Activated T-cell treated with anti-CD3 and anti-CD28 coated beads for 1 hour (primary cell): ENCODE data around the gene CDHR1.
A peak's percentile ranks its signal among the peaks of the same experiment; 100 is the strongest.
"Not testable (repeated sequence)": the region's sequence is repeated elsewhere in the genome, so short reads cannot be mapped to it uniquely, and the experiment has no call there.

ENCODE experiments used
- DNase-seq: peaks from one replicate; pipeline ENCODE4 v3.0.0-alpha.2; 2020; ENCODE audit warnings: low read depth

Gene CDHR1

DNA sequence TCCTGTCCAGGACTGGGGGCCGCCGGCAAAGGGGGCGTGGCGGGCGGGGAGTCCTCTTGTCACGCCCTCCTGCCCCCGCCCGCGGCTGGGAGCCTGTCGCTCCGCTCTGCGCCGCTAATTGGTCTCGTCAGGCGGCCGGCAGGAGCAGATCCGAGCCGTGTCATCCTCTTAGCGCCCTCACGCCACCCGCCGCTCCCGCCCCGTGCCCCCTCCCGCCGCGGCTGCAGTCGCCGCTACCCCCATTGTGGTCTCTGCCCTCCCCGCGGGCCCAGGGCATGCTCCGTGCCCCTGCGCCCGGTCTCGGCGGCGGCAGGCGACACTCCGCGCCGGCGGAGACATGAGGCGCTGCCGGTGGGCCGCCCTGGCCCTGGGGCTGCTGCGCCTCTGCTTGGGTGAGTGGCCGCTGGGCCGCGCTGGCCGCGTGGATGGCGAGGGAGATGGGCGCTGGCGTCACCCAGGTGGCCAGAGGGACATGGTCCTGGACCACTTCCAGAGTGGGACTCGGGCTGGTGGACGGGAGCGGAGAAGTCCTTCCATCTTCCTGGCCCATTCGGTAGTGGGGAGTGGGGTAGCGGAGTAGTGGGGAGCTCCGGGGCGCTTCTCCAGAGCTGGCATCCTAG lies at the start of gene CDHR1:
Gene CDHR1, plus strand, starts transcription at position 114 of the 620 bp plus-strand sequence. Its CDS starts 224 bp downstream, at position 338.
- peak; percentile 33 for DNase-seq

- DNase-seq, result no peak
These were observed 47.0 kb upstream of the CDHR1 start for GRCh38 chr10:84147347-84147746.

GRCh38 chr10:84148006-84148597 lies 46.2 kb upstream of the CDHR1 start:
- not testable (repeated sequence) for DNase-seq

DNA sequence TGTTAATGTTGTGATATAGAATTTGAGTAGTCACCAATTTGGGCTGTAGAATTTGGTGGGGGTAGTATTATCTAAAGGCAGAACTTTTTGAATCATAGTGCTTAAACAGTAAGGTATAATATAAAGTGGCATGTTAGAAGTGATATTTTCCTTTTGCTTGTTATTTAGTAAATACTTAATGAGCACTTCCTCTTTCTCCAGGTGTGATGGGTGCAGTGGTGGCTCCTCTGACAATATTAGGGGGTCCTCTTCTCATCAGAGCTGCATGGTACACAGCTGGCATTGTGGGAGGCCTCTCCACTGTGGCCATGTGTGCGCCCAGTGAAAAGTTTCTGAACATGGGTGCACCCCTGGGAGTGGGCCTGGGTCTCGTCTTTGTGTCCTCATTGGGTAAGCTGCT lies 44.5 kb upstream of the CDHR1 start:
- no peak for DNase-seq

DNA sequence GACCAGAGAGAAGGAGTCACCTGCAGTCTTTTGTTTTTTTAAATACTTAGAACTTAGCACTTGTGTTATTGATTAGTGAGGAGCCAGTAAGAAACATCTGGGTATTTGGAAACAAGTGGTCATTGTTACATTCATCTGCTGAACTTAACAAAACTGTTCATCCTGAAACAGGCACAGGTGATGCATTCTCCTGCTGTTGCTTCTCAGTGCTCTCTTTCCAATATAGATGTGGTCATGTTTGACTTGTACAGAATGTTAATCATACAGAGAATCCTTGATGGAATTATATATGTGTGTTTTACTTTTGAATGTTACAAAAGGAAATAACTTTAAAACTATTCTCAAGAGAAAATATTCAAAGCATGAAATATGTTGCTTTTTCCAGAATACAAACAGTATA lies 41.6 kb upstream of the CDHR1 start:
- DNase-seq, result no peak

DNA sequence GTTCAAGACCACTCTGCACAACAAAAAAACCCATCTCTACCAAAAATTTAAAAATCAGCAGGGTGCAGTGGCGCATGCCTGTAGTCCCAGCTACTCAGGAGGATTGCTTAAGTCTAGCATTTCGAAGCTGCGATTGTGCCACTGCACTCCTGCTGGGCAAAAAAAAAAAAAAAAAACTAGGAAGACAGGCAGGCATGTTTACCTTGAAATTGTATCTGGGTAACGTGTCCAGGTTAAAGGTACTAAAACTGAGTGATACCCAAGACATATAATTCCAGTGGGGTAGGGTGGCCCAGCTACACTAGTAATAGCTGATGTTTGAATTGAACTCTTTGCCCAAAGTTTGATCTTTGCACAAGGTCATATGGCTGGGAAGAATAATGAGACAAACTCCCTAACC lies 38.8 kb upstream of the CDHR1 start:
- no peak for DNase-seq

GRCh38 chr10:84156009-84156408 lies 38.3 kb upstream of the CDHR1 start:
- no peak for DNase-seq

GRCh38 chr10:84156768-84157167 lies 37.6 kb upstream of the CDHR1 start:
- no peak for DNase-seq

DNA sequence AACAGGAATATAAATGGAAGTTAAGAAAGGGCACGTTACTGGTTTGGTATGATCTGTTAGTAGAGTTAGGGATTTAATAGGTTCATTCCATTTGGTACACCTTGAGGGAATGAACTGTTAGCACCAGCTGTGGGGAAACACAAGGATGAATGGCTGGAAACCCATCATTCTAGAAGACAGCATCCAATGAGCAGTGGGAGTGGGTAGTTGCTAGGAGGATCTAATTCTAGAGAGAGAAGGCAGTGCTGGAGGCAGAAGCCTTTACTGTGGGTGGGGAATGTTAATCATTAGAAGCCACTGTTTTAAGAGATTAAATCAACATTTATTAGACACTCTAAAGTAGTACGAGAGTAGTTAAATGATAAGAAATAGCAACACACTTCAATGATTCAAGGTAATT lies 36.3 kb upstream of the CDHR1 start:
- no peak for DNase-seq

GRCh38 chr10:84158550-84158949 lies 35.8 kb upstream of the CDHR1 start:
- no peak for DNase-seq

DNA sequence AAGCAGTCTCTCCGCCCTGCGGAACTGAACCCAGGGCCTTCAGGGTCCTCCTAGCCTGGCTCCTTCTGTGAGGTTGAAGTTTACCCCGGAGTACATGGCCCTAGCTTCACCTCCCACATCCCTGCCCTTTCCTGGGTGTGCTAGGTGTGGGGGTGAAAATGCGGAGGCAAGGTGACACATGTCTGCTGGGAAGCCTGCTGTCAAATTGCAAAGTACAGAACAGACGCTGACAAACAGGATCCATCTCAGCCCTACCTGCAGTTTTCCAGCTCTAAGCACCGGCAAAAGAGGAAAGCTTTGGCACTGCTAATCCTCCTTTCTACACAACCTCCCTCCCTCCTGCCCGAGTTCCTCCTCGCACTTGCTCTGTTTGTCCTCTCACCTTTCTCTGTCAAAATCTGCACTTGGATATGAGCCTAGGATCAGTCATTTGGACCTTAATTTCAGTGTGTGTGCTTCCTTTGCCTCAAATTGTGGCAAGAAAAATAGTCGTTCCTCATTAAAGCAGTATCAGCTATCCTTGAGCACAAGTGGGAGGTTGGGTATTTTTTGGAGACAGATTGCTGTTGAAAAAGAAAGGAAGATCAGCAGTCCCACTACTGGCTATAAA lies 35.2 kb upstream of the CDHR1 start:
- no peak for DNase-seq

DNA sequence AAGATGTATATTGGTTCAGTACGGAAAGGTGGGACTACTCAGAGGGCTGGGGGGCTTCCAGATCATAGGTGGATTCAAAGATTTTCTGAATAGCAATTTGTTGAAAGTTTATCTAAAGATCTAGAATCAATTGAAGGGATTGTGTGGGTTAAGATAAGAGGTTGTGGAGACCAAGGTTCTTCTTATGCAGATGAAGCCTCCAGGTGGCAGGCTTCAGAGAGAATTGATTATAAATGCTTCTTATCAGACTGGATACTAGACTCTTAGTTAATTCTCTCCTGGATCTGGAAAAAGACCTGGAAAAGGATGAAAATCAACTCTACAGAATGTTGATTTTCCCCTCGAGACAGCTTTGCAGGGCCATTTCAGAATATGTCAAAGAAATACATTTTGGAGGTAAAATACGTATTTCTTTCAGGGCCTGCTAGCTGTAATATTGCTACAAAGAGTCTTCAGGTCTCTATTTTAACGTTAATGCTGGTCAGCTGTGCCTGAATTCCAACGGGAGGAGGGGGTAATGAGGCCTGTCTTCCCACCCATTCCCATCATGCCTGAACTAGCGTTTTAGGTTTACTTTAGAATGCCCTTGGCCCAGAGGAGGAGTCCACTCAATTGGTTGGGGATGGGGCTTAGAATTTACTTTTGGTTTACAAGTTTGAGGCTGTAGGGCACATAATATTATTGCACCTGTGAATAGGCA lies 33.5 kb upstream of the CDHR1 start:
- no peak for DNase-seq

DNA sequence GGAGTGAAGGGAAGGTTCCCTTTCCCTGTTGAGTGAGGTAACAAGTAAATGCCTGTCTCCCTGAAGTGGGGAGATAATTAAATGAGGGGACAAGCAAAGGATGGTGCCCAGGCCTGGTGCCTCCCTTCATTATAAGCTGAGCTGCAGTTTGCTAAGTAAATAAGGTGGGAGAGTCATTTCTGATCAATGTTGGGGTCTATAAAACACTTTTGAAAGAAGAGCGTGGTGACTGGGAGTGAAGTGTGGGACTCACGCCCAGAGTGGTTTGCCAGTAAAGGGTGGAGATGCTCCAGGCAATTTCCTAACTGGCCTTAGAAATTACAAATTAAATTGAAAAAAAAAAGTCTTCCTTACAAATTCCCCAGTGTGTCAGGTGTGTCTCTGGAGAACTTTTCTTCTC lies 30.3 kb upstream of the CDHR1 start:
- no peak for DNase-seq

- no peak for DNase-seq
These were observed 29.9 kb upstream of the CDHR1 start for GRCh38 chr10:84164442-84164841.

- DNase-seq, result no peak
These were observed 27.6 kb upstream of the CDHR1 start for GRCh38 chr10:84166620-84167288.

- not testable (repeated sequence) for DNase-seq
These were observed 27.1 kb upstream of the CDHR1 start for GRCh38 chr10:84167289-84167653.

GRCh38 chr10:84168382-84168781 lies 26.0 kb upstream of the CDHR1 start:
- not testable (repeated sequence) for DNase-seq

DNA sequence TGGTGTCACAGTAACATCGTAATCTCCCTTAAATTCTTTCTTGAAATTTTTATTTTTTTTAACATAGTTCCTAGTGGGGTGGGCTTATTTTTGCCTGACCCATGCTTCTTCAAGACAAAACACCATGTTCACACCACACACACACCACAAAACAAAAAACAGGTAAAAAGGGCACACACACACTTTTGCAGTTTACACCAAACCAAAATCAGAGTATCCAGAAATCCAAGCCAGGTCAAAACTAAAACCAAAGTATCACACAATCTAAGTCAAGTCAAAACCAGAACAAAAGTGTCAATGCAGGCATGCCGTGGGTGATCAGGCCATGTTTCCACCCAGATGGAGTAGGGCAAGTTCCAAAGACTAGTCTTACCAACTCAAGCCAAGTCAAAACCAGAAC lies 23.1 kb upstream of the CDHR1 start:
- DNase-seq, result not testable (repeated sequence)

DNA sequence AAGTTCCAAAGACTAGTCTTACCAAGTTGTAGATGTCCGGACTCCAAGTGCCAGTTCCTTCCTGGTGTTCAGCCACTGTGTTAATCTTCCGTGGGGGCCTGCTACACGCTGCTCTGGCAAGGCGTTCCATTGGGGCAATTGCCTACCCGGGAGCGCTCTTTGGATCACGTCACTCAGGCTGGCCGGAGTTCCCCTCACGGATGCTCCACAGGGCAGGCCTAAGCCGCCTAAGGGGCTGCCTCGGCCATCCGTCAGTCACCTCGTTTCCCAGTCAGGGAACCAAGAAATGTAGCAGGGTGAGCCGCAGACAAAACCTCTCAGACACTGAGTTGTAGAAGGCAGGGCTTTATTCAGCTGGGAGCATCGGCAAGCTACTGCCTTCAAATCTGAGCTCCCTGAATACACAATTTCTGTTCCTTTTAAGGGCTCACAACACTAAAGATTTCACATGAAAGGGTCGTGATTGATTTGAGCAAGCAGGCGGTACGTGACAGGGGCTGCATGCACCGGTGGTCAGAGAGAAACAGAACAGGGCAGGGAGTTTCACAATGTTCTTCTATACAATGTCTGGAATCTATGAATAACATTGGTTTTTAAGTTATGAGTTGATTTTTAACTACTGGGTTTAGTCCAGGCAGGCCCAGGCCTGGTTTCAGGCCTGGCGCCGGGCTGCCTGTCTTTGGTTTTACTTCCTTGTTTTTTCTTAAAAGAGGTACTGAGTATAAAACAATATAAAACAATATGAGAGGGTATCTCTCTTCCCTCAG lies 22.5 kb upstream of the CDHR1 start:
- DNase-seq, result not testable (repeated sequence)

DNA sequence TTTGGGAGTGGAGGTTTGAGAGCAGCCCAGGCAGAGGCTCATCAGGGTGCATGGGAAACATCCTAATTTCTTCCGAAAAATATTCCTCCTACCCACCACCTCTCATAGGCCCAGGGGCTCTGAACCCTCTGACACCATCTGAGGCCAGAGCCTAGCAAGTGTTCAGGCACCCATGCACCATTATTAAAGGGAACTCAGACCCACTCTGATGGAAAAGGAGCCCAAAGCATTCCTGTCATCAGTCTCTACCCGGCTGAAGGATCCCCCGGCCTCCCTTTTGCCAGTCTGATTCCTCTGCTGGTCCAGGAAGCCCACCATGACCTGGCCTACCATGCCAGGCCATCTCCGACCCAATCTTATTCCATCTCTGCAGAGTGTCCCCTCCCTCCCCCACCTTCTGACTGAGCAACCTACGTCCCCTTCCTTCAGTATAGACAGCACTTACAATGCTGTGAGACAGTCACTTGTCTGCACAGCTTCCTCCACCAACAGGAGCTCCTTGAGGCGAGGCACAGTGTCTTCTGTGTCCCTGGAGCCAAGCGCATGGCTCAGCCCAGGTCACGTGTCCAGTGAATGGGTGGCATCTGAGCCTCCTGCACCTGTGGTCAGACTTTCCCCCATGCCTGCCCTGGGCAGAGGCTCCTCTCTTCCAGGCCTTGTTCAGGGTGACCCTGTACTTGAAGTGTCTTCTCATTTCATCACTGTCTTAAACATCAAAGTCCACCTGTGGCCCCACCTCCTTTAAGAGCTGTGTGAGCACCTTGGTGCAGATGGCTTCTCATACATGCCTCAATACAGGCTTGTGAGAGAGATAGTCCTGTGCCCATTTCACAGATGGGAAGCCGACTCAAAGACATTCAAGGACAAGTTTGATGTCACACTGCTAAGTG lies 21.6 kb upstream of the CDHR1 start:
- no peak for DNase-seq

DNA sequence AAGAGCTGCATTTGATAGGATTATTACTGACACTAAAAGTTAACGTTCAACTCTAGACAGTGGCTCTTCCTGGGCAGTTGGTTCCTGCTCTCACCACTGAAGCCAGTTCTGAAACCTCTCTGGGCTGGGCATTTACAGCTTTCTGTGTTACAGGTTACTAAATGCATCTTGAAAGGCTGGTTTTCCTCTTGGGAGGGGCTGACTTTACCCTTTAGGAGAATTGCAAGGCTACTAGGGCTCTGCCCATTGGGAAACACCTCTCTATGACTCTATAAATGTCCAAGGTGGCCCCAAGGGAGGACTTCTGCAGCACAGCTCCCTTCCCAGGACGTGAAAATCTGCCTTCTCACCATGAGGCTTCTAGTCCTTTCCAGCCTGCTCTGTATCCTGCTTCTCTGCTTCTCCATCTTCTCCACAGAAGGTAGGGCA lies 20.8 kb upstream of the CDHR1 start, which contains the start of gene GPR15LG:
Gene GPR15LG, plus strand, starts transcription at position 301 of the 429 bp plus-strand sequence. Its CDS starts 51 bp downstream, at position 352.
- no peak for DNase-seq
